GM04503 (cell line): ENCODE results near the gene RSPH3.
"Not testable (repeated sequence)": the region's sequence is repeated elsewhere in the genome, so short reads cannot be mapped to it uniquely, and the experiment has no call there.

Source experiments
- DNase-seq: peaks from one replicate; pipeline ENCODE4 v3.0.0-alpha.2; 2012; ENCODE audit warnings: low read depth

The RSPH3 gene

GRCh38 chr6:159023893-159024292 lies 23.9 kb upstream of the RSPH3 start:
- no peak for DNase-seq

- no peak for DNase-seq
These were observed 20.0 kb upstream of the RSPH3 start for GRCh38 chr6:159020011-159020410.

DNA sequence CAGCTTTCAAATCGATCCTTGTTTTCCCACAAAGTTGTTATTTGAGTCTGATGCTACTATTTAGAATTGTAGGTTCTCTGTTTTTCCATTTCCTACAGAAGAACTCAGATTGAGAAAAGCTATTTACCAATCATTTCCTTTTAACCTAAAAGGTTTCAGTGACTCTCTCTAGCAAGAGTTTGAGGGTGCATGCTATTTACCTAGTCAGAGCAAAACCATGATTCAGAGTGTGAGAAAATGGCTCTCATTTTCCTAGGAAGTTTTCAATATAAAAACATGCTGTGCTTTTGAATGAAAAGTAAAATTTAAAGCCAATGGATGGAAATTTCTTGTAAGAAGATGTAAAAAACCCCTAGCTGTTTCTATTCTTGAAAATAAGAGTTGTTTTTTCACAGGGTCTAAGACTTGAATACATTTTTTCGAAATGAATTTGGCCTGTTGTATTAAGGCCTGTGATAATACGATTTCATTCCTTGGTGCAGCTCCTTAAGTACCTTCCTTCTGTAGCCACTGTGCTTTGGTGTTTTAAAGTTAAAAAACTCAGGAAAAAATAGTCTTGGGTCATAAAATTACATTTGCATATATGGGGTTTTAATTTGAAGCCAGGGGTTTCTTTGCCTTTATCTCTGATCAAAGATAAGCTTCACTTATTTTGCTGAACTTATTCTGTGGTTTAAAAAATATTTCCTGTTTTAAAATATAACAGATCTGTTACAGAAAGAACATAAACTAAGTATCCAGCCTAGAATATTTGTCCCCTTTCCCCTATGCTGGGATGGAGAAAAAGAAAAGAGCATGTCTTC lies 18.0 kb upstream of the RSPH3 start:
- DNase-seq, result no peak

DNA sequence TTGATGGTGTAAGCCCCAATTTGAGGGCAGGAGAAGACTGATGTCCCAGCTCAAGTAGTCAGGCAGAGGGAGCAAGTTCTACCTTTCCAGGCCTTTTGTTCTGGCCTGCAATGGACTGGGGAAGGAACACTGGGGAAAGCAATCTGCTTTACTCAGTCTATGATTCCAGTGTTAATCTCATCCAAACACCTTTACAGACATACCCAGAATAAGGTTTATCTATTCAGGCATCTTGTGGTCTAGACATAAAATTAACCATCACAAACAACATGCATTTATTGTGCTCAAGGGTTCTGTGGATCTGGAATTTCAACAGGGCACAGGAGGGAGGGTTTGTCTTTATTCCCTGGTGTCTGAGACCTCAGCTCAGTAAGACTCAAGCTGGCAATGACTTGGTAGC lies 14.4 kb upstream of the RSPH3 start:
- DNase-seq, result no peak

DNA sequence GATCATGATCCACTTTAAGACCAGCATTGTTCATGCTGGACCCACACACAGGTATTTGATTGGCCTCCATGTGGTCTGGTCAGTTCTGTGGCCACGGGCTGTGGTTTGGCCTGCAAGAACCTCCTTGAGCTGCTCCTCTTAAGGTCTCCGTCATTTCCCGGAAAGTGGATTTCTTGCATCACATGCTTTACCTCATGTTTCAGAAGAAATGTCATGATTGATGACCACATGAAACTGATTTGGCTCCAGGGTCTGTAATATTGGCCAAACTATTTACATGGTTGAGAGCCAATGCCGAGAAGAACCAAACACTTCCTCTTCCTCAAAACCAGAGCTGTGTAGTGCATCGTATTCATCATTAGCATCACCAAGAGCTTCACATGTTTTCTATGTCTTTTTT lies 13.2 kb upstream of the RSPH3 start:
- DNase-seq, result no peak

DNA sequence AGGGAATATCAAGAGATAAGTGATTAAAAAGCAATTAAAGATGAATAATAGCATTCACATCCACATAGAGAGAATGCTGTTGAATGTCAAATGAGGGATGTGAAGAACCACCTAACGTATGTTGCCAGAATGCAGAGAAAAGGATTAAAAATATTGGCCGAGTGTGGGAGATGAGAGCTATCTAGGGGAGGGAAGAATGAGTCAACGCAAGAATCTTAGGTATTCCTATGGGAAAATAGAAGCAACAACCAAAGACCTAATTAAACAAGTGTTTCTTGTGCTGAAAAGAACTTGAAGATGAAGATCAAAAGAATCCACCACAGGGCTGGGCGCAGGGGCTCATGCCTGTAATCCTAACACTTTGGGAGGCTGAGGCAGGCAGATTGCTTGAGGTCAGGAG lies 12.2 kb upstream of the RSPH3 start:
- no peak for DNase-seq

GRCh38 chr6:159010037-159010612 lies 10.1 kb upstream of the RSPH3 start:
- DNase-seq, result not testable (repeated sequence)

DNA sequence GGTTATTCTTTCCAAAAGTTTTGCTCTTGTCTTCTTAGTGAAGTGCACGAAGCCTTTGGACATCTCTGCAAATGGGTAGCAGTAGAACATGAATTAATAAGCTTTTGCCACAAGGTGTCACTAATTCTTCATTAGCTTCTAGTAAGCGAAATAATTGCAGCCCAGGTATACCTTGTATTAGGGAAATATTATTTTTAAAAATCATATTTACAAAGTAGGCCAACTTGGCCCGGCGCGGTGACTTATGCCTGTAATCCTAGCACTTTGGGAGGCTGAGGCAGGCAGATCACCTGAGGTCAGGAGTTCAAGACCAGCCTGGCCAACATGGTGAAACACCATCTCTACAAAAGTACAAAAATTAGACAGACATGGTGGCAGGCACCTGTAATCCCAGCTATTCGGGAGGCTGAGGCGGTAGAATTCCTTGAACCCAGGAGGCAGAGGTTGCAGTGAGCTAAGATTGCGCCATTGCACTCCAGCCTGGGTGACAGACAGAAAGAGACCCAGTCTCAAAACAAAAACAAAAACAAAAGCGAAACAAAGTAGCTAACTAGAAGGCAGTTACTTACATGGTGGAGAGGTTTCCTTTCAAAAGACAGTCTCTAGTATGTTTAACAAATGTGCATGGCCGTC lies 8.8 kb upstream of the RSPH3 start:
- DNase-seq, result no peak

DNA sequence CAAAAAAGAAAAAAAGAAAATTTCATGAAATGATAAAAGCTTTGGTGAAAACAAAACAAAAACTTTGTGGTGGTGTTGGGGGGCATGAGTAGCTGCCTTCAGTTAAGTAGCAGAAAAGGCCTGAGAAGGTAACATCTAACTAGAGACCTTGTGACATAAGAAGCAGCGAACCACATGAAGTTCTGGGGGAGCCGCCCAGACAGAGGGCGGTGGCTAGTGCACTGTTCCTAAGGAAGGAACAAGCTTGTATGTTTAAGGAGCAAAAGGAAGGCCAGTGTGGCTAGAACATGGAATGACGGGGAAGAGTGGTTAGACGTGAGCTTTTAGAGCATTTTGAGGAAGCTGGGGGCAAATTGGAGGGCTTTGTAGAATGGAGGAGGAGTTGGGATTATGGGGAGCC lies 7.5 kb upstream of the RSPH3 start:
- no peak for DNase-seq

DNA sequence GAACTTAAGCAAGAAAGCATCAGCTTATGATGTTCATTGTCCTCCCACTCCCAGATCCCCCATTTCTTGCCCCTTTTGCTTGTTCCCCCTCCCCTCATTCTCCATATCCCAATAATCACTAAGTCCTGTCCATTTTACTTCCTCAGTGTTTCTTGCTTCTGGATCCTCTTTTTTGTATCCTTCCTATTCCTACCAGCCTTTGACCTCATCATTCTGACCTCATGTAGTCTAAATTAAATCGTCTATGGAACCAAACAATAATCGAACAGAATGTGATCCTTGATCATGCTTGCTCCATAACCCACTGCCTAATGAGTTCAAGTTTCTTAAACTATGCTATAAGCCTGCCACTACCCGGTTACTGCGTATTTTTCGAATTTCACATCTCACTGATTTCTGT lies 5.4 kb upstream of the RSPH3 start:
- no peak for DNase-seq

DNA sequence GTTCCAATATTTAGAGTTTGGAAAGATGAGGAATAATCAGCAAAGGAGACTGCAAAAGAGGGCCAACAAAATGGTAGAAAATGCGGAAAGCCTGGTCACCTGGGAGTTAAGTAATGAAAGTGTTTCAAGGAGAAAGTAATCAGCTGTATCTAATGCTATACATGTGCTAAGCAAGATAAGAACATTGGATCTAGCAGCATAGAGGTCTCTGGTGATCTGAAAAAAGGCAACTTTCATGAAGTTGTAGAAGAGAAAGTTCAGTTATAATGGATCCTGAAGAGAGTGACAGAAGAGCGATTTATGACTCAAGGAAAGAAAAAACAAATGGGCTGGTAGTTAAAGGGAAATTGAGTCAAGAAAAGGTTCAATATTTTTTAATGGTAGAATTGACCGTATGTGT lies 4.6 kb upstream of the RSPH3 start:
- DNase-seq, result no peak

- peak; percentile 23 for DNase-seq
These were observed 2.6 kb upstream of the RSPH3 start for GRCh38 chr6:159002432-159003155.

DNA sequence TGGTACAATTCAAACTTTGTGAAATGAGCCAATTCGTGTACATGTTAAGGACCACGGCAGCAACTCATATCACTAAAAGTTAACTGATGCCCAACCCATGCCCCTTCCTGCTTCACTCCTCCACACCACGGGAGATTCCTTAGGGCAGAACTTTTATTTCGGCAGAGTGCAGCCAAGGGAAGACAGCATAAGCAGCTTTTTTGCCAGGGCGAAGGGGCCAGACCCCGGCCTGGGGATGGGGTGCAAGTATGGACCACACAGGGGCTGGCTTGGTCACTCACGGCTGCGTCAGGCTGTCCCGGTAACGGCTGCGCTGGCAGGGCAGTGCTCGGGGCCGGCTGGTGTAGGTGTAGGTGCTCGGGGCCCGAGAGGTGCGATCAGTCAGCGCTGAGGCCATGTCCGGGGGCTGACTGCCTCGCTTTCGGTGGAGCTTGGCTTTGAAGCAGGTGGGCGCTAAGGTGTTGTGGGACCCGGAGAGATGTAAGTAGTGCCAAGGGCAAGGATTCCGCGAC lies 792 bp downstream of the RSPH3 start:
- DNase-seq, result no peak

GRCh38 chr6:158996856-158997255 lies 3.1 kb downstream of the RSPH3 start:
- DNase-seq, result no peak

DNA sequence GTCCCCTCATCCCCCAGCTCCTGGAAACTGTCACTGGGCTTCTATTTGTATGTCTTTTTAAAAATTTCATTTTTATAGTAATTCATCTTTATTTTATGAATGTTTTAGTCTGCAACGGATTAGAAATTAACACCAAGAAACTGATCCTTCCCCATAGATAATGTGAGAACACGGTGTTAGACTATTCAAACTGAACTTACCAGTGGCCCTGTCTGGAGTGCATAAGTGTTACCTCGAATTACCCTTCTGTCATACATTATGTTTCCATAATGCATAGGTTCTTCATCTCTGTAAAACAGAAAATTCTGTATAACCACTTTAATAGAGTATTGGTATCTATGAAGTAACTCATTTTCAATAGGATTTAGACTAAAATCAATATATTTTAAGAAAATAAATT lies 6.4 kb downstream of the RSPH3 start:
- no peak for DNase-seq

GRCh38 chr6:158991017-158991723 lies 8.8 kb downstream of the RSPH3 start:
- DNase-seq, result no peak

DNA sequence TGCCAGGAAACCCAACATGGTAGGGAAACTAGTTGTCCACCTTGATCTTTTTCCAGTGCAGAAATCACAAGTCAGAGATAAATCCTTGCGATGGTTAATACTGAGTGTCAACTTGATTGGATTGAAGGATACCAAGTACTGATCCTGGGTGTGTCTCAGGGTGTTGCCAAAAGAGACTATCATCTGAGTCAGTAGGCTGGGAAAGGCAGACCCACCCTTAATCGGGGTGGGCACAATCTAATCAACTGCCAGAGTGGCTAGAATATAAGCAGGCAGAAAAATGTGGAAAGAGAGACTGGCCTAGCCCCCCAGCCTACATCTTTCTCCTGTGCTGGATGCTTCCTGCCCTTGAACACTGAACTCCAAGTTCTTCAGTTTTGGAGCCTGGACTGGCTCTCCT lies 10.3 kb downstream of the RSPH3 start:
- DNase-seq, result not testable (repeated sequence)

- no peak for DNase-seq
These were observed 11.5 kb downstream of the RSPH3 start for GRCh38 chr6:158988477-158988876.

- no peak for DNase-seq
These were observed 12.3 kb downstream of the RSPH3 start for GRCh38 chr6:158987657-158988056.

GRCh38 chr6:158978757-158979156 lies 21.2 kb downstream of the RSPH3 start:
- peak; percentile 11 for DNase-seq

GRCh38 chr6:158977382-158977781 lies 22.6 kb downstream of the RSPH3 start:
- DNase-seq, result no peak
